KMS-11 (cell line): Measurements from ENCODE around the gene IMPG2.

Source experiments
- H2AFZ ChIP-seq: fragments of 200-600 bp; sonication (generic); 2 replicates; pipeline ENCODE4 v1.6.1; 2016; ENCODE audit warnings: antibody characterized with exemption, mixed run types, low read depth
- H3K27ac ChIP-seq: fragments of 200-600 bp; sonication (generic); 2 replicates; pipeline ENCODE4 v1.6.1; 2016; ENCODE audit warnings: mild to moderate bottlenecking, mixed run types
- H3K27me3 ChIP-seq: fragments of 200-600 bp; sonication (generic); 2 replicates; pipeline ENCODE4 v1.6.1; 2017; ENCODE audit warnings: mild to moderate bottlenecking, low read depth, mixed run types, moderate library complexity; ENCODE audit not compliant: insufficient read depth
- H3K36me3 ChIP-seq: fragments of 200-600 bp; sonication (generic); 2 replicates; pipeline ENCODE4 v1.6.1; 2017; ENCODE audit warnings: mild to moderate bottlenecking, mixed run types; ENCODE audit not compliant: insufficient read depth
- H3K4me1 ChIP-seq: fragments of 200-600 bp; sonication (generic); 2 replicates; pipeline ENCODE4 v1.6.1; 2016; ENCODE audit warnings: mild to moderate bottlenecking, low read depth, mixed run types; ENCODE audit not compliant: poor library complexity, severe bottlenecking
- H3K4me2 ChIP-seq: fragments of 200-600 bp; sonication (generic); 2 replicates; pipeline ENCODE4 v1.7.0; 2016; ENCODE audit warnings: mild to moderate bottlenecking, mixed run types
- H3K4me3 ChIP-seq: fragments of 200-600 bp; sonication (generic); IDR thresholded peaks from 2 replicates; pipeline ENCODE4 v1.6.1; 2017; ENCODE audit warnings: low read depth, low read length, mixed read lengths; ENCODE audit not compliant: insufficient read depth
- H3K79me2 ChIP-seq: fragments of 200-600 bp; sonication (generic); 2 replicates; pipeline ENCODE4 v1.6.1; 2016; ENCODE audit warnings: low read depth, mixed run types; ENCODE audit not compliant: insufficient read depth
- H3K9ac ChIP-seq: fragments of 200-600 bp; sonication (generic); 2 replicates; pipeline ENCODE4 v1.6.1; 2016; ENCODE audit warnings: mild to moderate bottlenecking, mixed run types
- H4K20me1 ChIP-seq: fragments of 200-600 bp; sonication (generic); 2 replicates; pipeline ENCODE4 v1.6.1; 2016; ENCODE audit warnings: mild to moderate bottlenecking, mixed run types; ENCODE audit not compliant: insufficient read depth
- CTCF ChIP-seq: fragments of 200-600 bp; sonication (generic); conservative IDR thresholded peaks from 2 replicates; pipeline ENCODE4 v1.6.1; 2017; ENCODE audit warnings: low read depth, mild to moderate bottlenecking, antibody characterized with exemption, low read length, moderate library complexity, mixed read lengths

Gene IMPG2

GRCh38 chr3:101219842-101220560, 100.4 kb downstream of the IMPG2 start:
- Histone ChIP-seq H2AFZ (no peak overlapping the region), H3K4me2 (no peak overlapping the region), H3K4me1 (no peaks in the 10 kb centered on the region), H3K79me2 (no peaks in the 10 kb centered on the region), H3K4me3 (no peak overlapping the region), H3K36me3 (no peaks in the 10 kb centered on the region), H3K27me3 (no peaks in the 10 kb centered on the region), H3K27ac (no peak overlapping the region), H3K9ac (no peak overlapping the region), H4K20me1 (no peaks in the 10 kb centered on the region)
- no peak for TF ChIP-seq CTCF

GRCh38 chr3:101217472-101218245, 102.7 kb downstream of the IMPG2 start:
- Histone ChIP-seq H3K79me2 (no peaks in the 10 kb centered on the region), H2AFZ (no peak overlapping the region), H4K20me1 (no peaks in the 10 kb centered on the region), H3K36me3 (no peaks in the 10 kb centered on the region), H3K27ac (no peak overlapping the region), H3K27me3 (no peaks in the 10 kb centered on the region), H3K4me3 (no peak overlapping the region), H3K9ac (no peak overlapping the region), H3K4me1 (no peaks in the 10 kb centered on the region), H3K4me2 (no peak overlapping the region)
- TF ChIP-seq CTCF, result no peak

- H3K79me2 ChIP-seq, result no peaks in the 10 kb centered on the region
- no peak overlapping the region for H3K27ac ChIP-seq
- no peak overlapping the region for H3K9ac ChIP-seq
- no peaks in the 10 kb centered on the region for H3K36me3 ChIP-seq
- TF ChIP-seq CTCF, result no peak
- no peak overlapping the region for H2AFZ ChIP-seq
- H3K4me1 ChIP-seq, result no peaks in the 10 kb centered on the region
- no peak overlapping the region for H3K4me3 ChIP-seq
- H3K27me3 ChIP-seq, result no peaks in the 10 kb centered on the region
- H3K4me2 ChIP-seq, result no peak overlapping the region
- H4K20me1 ChIP-seq, result no peaks in the 10 kb centered on the region
Observed at GRCh38 chr3:101216710-101217465, 103.5 kb downstream of the IMPG2 start.

GRCh38 chr3:101212730-101213129, 107.6 kb downstream of the IMPG2 start:
- no peak overlapping the region for H3K4me3 ChIP-seq
- H3K27me3 ChIP-seq, result no peaks in the 10 kb centered on the region
- H3K4me1 ChIP-seq, result no peaks in the 10 kb centered on the region
- no peak overlapping the region for H3K4me2 ChIP-seq
- no peak overlapping the region for H2AFZ ChIP-seq
- no peaks in the 10 kb centered on the region for H4K20me1 ChIP-seq
- H3K79me2 ChIP-seq, result no peaks in the 10 kb centered on the region
- H3K27ac ChIP-seq, result no peak overlapping the region
- H3K9ac ChIP-seq, result no peak overlapping the region
- H3K36me3 ChIP-seq, result no peaks in the 10 kb centered on the region
- no peak for TF ChIP-seq CTCF
